ENCODE results near the gene NRP1. TPM values are rescaled to one million over a fixed set of nuclear protein-coding genes. Genes with fewer than 3 reads are reported as not detected.

Gene NRP1
- total RNA-seq, 1 experiment from 2014 or later: 42.9 TPM

DNA sequence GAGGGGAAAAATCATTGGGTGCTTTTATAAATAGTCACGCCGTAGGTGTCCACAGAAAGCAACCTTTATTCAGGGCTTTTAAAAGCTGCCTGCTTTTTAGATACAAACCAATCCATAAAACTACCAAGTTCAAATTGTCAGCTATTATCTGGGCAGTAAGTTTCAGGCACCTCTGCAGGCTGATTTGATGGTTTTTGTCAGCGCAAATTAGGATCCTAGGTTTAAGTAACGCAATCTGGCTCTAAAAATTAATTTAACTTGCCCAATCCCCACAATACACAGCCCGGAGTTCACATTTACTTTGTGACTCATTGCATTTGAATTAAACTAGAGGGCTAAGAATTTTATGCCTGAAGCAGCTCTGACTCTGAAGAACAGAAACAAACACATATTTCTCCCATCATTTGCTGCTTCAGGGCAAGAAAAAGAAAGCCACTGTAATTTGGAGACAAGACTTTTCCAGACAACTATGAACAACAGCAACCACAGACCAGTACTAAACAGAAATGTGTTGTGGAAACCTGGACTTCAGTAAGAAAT lies 43.3 kb downstream of the NRP1 start:
- DNase-seq (ENCODE audit: low read depth): peak; percentile 58

GRCh38 chr10:33290321-33291052 lies 44.0 kb downstream of the NRP1 start:
- no peak for DNase-seq (ENCODE audit: low read depth)

GRCh38 chr10:33289776-33290175 lies 44.7 kb downstream of the NRP1 start:
- no peak for DNase-seq (ENCODE audit: low read depth)

DNA sequence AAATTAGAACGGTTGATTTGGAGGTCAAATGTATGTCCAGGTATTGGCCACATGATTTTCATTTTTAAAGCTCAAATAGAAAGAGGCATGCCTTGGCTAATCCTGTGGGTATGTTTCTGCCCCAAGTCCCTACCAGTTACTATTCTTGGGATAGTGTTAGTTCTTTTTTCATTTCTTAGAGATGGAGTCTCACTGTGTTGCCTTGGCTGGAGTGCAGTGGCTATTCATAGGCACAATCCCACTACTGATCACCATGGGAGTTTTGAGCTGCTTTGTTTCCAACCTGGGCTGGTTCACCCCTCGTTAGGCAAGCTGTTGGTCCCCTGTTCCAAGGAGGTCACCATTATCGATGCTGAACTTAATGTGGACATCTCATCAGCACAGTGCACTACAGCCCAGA lies 46.3 kb downstream of the NRP1 start:
- no peak for DNase-seq (ENCODE audit: low read depth)

GRCh38 chr10:33287112-33287511 lies 47.4 kb downstream of the NRP1 start:
- no peak for DNase-seq (ENCODE audit: low read depth)

- DNase-seq (ENCODE audit: low read depth): no peak
Observed at GRCh38 chr10:33286157-33286934, 48.1 kb downstream of the NRP1 start.

DNA sequence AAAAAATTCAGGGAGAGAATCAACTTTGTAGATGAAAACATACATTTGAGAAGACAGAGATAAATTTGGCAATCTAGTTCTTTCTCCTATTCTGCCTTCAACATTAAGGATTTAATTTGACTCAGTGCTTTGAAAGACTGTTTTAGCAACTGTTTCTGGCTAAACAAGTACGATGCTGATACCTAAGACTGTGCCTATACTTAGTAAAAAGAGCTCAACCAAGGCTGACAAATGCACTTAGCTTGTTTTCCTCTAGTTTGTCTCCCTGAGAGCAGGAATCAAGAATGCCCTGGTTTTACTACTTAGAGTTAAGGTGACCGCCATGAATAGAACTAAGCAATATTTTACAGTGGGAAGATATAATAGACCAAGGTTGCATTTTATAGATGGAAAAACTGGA lies 49.5 kb downstream of the NRP1 start:
- DNase-seq (ENCODE audit: low read depth): no peak

DNA sequence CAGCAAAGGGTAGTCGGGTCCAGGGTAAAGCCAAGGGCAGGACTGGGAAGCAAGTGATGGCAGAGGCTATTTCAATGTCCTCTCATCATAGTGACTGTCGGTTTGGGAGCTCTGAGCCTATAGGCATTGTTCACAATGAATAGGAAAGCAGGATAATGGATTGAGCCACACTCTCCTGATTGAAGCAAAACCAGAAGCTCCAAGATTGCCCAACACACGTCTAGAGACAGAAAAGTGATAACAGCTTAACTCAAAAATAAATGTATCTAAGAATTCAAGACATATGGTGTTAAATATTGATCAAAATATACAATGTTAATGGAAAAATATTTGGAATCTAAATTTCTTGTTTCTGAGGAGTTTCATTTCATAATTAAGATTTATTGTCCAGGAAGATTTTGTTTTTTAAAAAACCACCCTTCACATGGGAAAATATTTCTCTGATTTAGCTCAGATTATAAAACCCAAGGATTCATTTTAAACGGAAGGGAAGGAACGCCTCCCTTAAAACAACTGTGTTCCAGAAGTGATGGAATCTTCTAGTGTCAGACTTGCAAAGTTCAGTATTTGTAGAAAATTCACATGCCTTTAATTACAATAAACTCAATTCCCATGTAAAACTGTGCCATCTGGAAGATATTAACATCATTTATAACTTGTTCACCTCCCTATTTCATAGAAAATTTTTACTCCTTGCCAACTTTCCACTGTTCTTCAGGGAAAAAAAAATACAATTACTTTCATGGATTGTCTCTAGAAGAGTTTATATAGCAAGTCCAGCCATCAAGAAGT lies 54.5 kb downstream of the NRP1 start:
- no peak for DNase-seq (ENCODE audit: low read depth)

DNA sequence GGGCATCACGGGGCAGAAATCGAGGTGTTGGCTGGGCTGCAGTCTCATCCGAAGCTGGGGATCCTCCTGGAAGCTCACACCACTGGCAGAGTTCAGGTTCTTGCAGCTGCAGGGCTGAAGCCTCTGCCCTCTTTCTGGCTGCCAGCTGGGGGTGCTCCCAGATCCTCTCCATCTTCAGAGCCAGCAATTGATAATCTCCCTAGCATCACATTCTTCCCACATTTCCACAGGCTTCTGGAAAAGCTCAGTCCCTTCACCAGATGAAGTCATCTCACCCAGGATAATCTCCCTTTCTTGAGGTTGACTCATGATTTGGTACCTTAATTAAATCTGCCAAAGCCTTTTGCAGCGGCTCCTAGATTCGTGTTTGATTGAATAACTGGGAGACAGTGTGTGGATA lies 55.2 kb downstream of the NRP1 start:
- no peak for DNase-seq (ENCODE audit: low read depth)

DNA sequence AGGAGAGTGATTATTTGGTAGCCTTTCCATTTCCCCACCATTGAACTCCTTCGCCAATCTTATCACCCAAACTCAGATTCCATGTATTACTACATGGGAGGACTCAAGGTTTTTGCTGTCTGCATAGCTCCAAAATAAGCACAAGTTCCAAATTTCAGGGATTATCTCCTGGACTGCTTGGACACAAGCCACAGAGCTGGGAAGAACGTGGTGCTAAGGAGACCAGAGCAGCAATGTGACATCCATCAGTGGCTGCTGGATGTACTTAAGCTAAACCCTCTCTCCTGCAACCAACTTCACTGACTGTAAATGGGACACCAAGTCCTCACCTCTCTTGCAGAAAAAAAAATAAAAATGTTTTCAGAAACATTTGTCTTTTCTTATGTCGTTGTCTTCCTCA lies 56.3 kb downstream of the NRP1 start:
- DNase-seq (ENCODE audit: low read depth): no peak

- DNase-seq (ENCODE audit: low read depth): no peak
Observed at GRCh38 chr10:33277135-33277536, 57.3 kb downstream of the NRP1 start.

DNA sequence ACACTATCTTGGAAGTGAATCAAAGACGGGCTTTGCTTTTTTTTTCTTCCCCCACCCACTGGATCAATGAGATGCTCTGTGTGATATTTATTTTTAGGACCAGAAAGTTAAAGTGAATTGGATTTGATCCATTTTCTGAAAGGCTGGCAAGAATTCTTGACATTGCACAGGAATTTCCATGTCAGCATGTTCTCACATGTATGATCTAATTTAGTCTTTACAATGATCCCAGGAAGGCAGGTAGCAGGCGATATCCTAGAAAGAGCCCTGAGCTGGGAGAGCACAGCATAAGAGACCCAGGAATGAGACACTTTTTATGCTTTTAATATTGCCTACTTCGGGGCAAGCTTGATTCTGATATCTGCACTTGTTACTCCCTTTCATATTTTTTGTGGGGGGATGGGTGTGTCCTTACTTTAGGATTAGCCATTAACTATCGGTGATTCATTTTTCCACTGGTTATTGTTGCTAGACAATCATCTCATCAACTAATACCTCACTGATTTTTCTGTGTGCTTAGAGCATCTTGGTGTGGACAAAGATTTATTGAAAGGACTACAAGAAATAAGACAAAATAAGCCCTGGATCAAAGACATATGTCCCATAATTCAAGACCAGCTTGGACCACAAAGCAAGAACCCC lies 58.1 kb downstream of the NRP1 start:
- DNase-seq (ENCODE audit: low read depth): no peak

DNA sequence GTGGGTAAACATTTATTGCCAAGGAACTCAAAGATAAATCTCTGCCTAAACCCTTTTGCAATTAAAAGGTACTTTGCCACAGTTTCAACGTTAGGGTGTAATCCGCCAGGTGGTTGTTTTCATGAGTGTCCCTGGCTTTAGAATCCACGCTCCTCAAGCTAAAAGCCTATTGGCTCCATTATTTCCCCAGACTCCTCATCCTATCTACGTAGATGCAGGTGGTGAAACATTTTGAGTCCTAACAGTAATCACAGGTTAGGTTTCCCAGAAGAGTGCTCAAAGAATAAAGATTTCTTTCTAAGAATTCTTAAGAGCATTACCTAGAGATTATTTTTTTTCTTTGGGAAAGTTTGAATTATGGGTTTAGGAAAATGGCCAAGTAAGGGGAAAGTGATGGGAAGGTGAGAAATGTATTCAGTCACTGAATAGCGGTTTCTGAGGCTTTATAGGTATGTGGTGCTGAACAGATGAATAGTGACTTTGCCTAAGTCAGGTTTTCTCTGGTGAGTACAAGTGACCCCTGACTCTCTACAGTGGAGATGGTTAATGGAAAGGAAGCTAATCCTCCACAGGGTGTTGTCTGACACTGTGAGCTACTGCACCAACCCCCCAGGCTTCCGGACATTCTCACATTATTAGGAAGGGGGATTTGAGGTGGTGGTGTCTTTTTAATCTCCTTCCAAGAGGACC lies 60.2 kb downstream of the NRP1 start:
- DNase-seq (ENCODE audit: low read depth): peak; percentile 42

DNA sequence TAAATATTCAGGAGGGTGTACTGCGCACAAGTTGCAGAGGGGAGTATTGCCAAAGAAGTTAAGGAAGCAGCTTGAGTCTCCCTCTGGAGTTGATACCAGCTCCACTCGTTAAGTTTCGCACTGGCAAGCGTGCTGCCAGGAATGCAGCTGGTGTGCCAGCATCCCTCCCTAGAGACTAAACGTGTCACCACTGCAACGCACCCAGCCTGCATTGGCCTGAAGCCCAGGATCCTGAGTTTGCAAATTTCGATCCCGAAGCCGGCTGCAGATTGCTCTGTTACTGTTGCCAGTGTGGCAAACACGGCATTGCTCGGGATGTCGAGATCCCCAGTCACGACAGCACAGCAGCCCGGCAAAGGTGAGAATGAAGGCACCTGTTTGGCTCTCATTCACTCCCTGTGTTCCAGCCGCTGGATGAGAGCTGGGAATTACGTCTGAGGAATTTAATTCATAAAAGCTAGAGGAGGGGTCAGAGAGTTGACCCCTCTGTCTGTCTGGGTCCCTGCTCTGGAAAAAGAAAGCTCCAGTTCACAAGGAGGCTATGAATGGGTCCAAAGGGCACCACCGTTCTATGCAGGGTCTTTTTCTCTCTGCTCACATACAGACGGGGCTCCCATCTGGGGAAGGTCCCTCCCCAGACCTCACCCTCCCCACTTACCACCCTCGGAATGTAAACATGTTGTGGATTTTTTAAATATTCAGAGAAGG lies 61.0 kb downstream of the NRP1 start:
- DNase-seq (ENCODE audit: low read depth): peak; percentile 91

DNA sequence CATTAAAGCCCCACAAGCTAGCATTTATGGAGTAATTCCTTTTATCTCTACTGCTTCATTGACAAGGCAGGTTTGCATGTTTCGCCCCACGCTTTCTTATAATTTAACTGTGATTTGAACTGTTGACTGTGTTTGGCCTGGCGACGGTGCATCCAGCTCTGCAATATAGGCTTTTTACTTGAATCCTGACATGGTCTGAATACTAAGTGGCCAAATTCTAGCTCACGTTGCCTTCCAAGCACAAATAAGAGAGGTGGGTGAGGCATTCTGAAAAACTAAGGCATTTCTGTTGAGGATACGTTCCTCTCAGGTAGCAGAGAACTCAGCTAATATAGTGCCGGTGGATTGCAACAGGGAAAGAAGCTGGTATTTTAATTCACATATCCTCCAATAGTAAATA lies 61.8 kb downstream of the NRP1 start:
- DNase-seq (ENCODE audit: low read depth): no peak

DNA sequence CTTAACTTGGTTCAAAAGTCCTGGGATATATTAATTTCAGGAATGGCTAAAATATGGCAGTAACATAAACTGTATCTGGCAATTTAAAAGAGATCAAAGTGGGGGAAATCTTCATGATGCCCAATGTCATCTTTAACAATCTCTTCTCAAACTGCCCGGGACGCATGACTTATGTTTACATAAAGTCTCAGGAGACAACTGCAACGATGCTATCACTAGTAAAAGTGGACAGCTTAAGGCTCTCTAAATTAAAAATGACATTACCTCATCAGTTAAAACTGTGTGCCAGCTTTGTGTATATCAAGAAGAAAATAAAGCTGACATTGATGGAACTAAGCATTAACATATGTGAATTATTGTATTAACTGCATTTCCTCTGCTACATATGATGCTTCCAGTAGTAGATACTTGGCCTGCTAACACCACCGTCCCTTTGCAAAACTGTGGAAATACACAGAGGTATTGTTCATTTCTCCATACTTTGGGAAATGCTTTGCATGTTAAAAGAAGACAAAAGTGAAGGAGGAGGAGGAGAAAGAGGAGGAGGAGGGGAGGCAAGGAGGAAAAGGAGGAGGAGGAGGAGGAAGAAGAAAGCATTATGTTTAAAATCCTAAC lies 62.4 kb downstream of the NRP1 start:
- no peak for DNase-seq (ENCODE audit: low read depth)

DNA sequence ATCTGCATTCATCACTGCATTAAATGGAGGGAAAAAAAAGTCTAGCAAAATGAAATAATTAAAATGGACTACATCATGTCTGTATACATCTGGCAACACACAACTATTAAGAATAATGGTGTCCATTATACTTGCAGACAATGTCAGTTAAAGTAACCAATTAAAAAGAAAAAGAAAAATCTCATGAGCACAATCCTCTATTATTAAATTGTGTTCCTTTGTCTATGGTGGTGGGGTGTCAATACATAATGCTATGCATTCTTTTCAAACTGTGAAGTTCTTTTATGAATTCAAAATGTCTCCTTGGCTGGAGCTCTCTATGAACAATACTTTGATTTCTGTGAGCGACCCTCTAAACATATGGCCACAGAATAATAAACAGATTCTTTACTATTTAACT lies 63.5 kb downstream of the NRP1 start:
- no peak for DNase-seq (ENCODE audit: low read depth)

GRCh38 chr10:33267708-33268107 lies 66.8 kb downstream of the NRP1 start:
- DNase-seq (ENCODE audit: low read depth): no peak

- DNase-seq (ENCODE audit: low read depth): no peak
Observed at GRCh38 chr10:33265621-33266020, 68.8 kb downstream of the NRP1 start.

DNA sequence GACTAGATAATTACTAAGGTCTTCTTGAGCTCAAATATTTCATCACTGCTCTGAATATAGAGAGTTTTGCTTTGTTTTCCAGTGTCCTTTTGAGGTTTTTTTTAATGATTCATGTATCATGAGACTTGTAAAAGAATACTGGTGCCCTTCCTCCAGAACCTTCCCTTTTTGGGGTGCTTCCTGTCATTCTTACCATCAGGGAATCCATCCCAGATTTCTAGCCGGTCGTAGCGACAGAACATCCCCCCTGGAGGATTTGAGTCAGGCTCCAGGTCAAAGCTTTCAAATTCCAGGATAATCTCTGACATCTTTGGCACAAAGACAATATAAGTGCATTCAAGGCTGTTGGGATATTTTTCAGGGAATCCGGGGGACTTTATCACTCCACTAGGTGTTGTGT lies 71.0 kb downstream of the NRP1 start:
- peak; percentile 31 for DNase-seq (ENCODE audit: low read depth)
